Tracheal epithelial cell (primary cell): ENCODE data around the gene OR4C6. TPM values are rescaled to one million over a fixed set of nuclear protein-coding genes. Genes with fewer than 3 reads are reported as not detected.

ENCODE experiments used
- total RNA-seq: library from RNA; depleted of rRNA; stranded (reverse); fragments of >200 nt; gene quantifications from 2 replicates; pipeline ENCODE4 v1.2.1, GENCODE V29; 2014

The OR4C6 gene
- total RNA-seq: not detected in 2 replicates

GRCh38 chr11:55661901-55662300, at the start of gene OR4C6:
TSS of gene OR4C6 (plus strand) at chr11:55662201. CDS start at chr11:55665167, 2,966 bp downstream.

GRCh38 chr11:55634813-55635212, 27.2 kb upstream of the OR4C6 start, which contains the start of gene OR4P4:
TSS of gene OR4P4 (plus strand) at chr11:55635113.

GRCh38 chr11:55648027-55648426, 14.0 kb upstream of the OR4C6 start, which contains the start of gene OR4S2:
TSS of gene OR4S2 (plus strand) at chr11:55648327. CDS start at chr11:55650904, 2,577 bp downstream.

Other genes starting within 250 kb of the OR4C6 start
- gene OR4C15, start 107.7 kb upstream of the OR4C6 start, total RNA-seq: not detected in 2 replicates
- not detected in 2 replicates for gene OR4C16, start 90.1 kb upstream of the OR4C6 start, total RNA-seq
- not detected in 2 replicates for gene OR4C11, start 54.6 kb upstream of the OR4C6 start, total RNA-seq
- not detected in 2 replicates for gene OR4P4, start 27.1 kb upstream of the OR4C6 start, total RNA-seq
- not detected in 2 replicates for gene OR4S2, start 13.9 kb upstream of the OR4C6 start, total RNA-seq
- gene OR5D13, start 111.2 kb downstream of the OR4C6 start, total RNA-seq: not detected in 2 replicates
- not detected in 2 replicates for gene OR5D14, start 133.4 kb downstream of the OR4C6 start, total RNA-seq
- not detected in 2 replicates for gene OR5L1, start 149.2 kb downstream of the OR4C6 start, total RNA-seq
- gene OR5D18, start 157.4 kb downstream of the OR4C6 start, total RNA-seq: not detected in 2 replicates
- gene OR5L2, start 165.0 kb downstream of the OR4C6 start, total RNA-seq: not detected in 2 replicates
- not detected in 2 replicates for gene OR5D16, start 176.6 kb downstream of the OR4C6 start, total RNA-seq
- gene TRIM51, start 221.1 kb downstream of the OR4C6 start, total RNA-seq: not detected in 2 replicates